Inflammatory macrophage (primary cell): ENCODE data around the gene CREB5.
"Not testable (repeated sequence)": the region's sequence is repeated elsewhere in the genome, so short reads cannot be mapped to it uniquely, and the experiment has no call there.

ENCODE experiments used
- DNase-seq, 2 donors: peaks; one replicate each; pipeline ENCODE4 v3.0.0-alpha.2; 2020 to 2022

Gene CREB5

DNA sequence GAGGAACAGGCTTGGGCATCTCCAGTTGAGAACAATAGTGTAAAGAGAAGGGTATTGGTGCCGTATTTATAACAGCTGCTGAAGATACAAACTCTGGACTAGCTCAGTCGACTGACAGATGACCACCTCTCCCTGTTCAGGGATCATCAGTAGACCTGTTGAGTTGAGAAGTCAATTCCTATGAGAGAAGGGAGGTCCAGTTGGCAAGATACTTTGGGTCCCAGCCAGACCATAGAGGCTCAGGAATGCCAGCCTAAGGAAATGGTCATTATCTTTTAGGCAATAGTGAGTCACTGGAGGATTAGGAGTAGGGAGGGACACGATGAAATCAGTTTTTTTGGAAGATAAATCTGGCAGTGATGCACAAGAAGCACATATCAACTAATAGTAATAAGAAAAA, 342.9 kb downstream of the CREB5 start:
- DNase-seq, result no peak

DNA sequence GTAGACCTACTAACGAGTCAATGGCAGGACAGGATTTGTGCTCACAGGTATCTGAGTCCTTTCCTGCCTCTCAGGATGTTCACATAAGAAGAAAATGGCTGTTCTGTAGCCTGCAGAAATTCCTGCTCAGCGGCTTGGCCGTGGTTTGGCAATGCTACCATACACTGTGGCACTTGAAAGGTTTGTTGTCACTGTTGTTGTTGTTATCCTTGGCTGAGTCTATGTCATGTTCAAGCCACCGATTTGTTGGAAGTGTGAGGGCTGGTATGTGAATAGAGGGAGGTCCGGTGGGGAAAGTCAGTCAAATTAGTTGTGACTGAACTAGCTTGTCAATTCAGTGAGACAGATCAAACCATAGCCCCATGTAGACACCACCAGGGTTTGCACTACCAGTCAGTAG, 345.9 kb downstream of the CREB5 start:
- no peak for DNase-seq

DNA sequence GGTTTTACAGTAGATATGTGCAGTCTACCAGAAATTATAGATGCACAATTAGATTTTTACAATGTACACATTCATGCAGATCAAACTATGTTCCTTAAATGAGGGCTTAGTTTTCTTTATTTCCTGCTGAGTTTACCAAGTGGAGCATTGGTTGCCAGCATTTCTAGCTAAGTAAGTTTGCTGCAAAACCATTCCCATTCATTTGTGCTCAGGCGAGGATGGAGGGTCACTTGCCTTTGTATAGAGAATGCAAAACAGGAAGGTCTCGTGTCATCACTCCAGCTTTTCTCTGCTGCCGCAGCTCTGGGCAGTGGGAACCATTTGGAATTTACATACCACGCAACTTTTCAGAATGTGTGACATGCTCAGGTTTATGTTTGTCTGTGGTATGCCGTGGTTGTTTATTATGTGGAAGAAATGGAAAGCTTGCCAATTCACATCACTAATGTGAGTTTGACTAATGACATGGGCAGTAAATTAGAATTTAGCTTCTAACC, 347.2 kb downstream of the CREB5 start:
- no peak for DNase-seq

DNA sequence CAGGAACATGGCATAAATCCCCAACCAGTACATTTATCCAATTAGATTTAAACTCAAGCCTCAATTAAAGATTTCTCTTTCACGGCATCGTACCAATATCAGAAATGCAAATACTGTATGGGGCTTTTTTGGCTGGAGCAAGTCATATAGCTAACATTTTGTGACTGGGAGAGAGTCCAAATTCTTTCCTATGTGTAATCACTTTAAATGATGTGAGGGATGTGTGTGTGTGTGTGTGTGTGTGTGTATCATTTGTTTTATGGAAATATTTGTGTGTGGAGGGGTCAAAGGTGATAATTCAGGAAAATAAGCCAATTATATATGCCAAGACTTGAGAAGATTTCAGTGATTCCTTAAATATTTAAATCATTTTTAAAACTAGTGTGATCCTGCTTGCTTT, 349.2 kb downstream of the CREB5 start:
- DNase-seq, result no peak

DNA sequence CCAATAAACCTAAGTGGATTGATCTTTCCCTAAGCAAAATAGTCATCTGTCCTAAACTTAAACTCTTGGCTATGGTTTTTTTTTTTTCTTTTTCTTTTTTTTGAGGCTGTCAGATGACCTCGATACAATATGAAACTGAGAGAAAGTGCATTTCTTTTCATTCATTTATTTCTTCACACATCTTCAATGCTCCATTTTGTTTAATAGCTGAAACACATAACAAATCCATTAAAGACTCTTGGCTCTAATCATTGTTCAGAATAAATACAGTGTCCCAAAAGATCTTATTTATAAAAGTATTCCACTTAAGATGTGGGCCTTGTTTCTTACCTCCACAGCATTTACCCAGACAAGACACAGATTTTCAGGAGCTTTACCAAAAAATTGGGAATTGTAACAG, 350.3 kb downstream of the CREB5 start:
- no peak for DNase-seq

DNA sequence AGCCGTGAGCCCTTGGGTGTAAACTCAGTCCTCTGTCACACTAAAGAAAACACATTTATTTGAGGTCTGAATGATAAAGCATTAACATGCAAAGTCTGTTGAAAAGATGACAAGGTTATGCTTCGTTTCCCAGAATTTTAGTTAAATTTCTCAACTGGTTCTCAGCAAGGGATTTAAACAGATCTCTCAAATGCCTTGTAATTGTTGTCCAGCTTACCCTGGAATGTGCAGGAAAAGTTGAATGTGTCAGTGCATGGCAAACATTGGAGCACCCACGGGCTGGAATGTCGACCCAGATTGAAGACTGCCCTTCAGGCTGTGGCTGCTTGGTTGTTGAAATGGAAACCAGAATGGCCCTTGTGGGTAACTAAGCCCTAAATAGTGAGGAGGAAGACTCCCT, 354.0 kb downstream of the CREB5 start:
- DNase-seq, result no peak

DNA sequence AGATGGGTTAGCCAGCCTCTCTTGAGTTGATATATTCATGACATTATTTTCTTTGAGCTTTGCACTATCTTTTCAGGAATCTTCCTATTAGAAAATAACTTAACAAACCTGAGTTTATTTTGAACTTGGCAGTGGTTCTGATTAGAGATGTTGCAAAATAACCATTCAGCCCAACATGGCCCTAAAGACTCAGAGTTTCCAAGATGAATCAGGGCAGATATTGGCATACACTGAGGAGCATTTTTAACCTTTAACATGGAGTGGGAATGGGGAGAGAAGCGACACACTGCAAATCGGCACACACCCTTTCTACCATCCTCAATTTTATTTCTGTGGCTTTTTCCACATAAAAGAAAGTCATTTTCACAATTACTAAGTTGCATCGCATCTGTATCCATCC, 355.0 kb downstream of the CREB5 start:
- DNase-seq, result no peak

DNA sequence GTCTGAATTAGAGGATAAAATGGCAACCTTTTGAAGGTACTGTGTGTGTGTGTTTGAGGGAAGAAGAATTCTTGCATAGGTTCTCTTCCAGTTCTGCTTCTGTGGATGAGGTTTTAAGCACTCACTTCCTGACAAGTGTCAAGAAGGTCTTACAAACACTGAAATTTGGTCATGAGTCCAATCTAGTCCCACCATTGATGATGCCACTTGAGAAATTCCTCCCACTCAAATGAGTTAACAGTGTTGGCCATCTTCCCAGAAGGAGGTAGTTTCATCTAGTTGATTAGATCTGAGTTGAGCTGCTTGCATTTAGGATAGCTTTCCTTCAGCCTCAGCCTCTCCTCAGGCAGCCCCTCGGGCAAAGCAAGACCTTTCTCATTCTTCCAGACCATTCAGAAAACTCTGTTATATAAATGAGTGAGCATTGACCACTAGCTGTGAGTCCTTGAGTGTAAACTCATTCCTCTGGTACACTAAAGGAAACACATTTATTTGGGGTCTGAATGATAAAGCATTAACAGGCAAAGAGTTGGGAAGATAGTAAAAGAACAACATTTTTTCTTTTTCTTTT, 356.3 kb downstream of the CREB5 start:
- DNase-seq, result peak; percentile 93 to 94

DNA sequence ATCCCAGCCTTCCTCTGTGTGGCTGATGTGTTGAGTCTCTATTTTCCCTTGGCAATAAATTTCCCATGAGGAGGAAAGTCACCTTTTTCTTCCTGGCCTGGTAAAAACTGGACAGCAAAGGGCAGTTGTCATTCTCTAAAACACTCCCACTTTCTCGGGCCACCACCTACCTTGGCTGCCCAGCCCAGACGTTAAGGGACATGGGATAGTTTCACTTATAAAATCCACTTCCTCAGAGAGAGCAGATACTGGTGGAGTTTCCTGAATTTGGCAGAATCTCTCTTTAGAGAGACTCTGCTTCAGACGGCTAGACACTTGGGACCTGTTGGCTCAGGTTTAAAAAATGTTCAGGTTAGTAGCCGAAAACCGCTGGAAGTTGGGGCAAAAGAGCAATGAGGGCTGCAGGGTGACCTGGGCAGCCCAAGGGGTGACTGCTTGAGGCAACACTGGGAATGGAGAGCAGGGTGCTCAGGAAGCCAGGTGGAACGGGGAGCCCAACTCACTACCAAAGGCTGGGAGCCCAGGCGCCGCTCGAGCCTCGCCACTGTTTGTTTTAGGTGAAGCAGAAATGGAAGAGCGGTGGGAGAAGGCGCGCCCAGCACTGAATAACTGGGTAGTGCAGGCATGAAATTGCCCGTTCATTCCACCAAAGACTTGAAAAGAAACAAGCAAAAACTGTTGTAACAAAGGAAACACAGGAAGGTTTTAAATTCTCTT, 359.7 kb downstream of the CREB5 start:
- peak; percentile 45 to 52 for DNase-seq

DNA sequence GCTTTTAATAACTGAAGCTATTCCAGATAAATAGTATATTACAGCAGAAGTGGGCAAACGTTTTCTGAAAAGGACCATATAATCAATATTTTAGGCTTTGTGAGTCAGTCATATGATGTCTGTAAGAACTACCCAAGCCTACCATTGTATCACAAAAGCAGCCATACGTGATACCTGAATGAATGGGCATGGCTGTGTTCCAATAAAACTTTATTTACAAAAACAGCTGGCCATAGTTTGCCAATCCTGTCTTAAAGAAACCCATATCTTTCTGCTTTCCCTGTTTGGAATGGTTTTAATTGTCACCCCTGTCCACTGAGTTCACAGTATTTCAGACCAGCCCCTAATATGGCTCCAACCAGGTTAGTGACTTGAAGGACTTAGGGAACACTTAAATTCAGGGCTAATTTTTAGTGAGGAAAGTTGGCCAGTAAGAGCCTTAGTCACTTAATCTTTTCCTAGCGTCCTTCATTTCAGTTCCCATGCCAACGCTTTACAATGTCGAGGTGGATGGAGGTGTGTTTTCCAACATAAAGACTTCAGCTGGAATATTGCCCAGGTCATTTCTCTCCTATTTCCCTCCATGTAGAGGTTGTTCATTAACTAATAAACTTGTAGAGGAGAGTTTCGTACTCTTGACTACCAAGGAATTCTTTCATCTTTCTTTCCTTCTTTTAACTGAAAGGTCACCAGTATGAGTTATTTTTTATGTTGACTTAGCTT, 361.3 kb downstream of the CREB5 start:
- DNase-seq, result no peak

DNA sequence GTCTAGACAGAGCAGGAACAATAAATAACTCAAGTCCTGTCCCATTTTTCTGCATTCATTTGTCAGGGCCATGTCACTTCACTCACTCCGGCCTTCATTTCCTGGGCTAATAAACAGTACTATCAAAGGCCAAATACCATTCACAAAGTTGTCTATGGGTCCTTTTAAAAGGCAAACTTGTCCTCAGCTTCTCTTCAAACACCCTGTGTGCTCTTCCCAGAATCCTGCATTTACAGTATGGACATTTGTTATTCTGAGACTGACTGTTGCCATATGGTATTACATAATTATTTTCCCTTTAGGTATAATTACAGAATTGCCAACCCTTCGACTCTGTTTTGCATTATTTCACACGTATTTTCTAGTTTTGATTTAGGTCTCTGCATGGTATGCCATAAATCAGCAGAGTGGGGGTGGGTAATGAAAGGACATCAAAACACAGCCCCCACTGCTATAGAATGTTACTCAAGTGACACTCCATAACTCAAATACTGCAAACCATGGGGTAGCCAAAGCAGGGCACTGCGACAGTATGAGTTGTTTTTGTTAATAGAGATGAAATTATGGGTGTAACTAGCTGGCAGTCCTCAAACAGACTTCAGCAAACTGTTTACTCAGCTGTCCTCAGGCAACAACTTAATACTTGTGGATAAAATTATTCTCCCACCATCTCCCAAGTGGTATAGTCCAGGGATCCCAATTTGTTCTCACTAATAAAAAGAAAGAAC, 362.1 kb downstream of the CREB5 start:
- no peak for DNase-seq

DNA sequence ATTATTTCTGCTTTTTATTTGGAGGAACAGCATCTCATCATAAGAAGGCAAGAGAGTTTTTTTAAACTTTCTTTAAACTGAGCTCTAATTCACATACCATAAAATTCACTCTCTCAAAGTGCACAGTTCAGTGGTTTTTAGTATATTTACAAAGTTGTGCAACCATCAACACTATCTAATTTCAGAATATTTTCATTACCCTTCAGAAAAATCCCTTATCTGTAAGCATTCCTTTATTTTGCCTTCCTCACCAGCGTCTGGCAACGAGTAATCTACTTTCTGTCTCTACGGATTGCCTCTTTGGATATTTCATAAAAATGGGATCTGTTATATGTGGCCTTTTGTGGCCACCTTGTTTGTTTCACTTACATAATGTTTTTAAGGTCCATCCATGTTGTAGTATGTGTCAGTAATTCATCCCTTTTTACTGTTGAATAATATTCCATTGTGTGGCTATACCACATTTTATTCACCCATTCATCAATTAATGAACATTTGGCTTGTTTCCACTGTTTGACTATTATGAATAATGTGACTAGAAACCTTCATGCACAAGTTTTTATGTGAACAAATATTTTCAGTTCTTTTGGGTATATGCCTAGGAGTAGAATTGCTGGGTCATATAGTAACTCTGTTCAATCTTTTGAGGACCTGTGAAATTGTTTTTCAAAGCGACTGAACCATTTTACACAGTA, 364.3 kb downstream of the CREB5 start:
- no peak for DNase-seq

DNA sequence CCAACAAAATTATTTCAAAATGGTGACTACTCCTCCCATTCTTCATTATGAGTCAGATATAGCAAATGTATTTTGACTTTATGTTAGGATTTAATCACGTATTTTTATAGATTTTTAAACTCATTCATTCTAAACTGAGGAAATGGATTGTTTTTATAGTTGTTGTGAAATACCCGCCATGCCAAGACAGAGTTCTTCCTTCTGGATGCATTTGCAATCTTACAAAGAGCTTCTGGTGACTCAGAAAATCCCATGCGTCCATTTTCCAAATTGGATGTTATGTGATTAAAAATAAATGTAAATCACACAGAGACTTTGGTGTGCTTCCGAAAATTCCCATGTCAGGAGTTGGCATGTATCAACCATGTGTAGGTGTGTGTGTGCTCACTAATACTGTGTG, 366.5 kb downstream of the CREB5 start:
- peak; percentile 47 to 55 for DNase-seq

DNA sequence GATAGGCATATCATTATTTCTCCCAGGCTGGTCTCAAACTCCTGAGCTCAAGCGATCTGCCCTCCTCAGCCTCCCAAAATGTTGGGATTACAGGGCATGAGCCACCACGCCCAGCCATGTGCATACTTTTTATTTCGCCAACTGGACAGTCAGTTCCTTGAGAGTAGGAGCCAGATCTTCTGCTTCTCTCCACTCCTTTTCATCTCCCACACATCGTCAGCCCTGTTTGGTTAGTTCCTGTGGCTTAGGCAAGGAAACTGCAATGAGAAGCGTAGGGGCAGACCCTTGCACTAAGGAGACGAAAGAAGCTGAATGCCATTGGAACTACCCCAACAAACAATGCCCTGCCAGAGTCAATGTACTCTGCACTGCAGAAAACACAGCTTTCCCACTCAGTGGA, 367.6 kb downstream of the CREB5 start:
- peak; percentile 58 to 77 for DNase-seq

DNA sequence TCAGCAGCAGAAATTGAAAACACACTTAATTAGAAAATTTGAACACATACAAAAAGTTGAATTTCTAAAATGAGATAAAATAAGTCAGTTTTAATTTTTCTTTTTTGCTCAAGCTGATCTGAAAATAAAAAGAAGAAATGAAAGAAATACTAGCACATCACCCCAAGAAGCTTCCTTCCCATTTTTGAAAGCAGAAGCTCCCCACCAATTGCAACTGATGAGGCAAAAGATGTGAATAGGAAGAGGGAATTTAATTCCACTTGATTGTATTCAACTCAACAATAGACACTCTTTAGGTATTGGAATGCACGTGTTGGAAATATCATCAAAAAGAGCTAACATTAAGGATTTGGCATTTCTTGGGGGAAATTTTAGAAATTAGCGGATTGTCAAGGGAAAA, 370.0 kb downstream of the CREB5 start:
- DNase-seq, result peak; percentile 51 to 66

DNA sequence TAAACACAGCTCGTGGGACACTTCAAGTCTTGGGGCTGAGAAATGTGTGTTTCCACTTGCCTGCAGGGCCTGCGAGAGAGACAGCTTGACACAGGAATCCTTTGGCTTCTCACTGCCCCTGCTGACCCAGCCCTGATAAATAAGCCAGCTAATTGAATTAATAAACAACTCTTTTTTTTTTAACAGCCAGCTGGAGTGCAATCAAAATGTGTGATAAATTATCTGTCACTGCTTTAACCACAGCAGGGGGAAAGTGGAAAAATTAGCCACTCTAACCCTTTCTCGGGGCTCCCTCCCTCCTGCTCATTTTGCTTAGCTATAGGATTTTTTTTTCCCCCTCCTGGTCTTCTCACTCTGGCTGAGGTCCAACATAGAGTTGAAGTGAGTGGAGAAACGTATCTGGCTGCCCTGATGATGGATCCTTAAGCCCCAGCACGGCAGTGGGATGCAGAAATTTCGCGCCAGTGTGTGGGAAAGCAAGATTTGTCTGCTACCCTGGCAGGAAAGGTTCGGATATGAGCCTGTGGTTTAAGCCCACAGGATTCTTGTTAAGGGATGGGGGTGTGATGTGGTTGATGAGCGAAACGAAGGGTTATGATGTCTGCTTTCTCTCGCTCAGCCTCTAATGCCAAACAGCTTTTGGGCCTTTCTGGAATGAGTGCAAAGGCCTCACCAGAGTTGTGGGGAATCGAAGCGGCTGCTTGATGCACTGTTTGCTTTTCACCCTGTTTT, 372.0 kb downstream of the CREB5 start:
- DNase-seq, result no peak

DNA sequence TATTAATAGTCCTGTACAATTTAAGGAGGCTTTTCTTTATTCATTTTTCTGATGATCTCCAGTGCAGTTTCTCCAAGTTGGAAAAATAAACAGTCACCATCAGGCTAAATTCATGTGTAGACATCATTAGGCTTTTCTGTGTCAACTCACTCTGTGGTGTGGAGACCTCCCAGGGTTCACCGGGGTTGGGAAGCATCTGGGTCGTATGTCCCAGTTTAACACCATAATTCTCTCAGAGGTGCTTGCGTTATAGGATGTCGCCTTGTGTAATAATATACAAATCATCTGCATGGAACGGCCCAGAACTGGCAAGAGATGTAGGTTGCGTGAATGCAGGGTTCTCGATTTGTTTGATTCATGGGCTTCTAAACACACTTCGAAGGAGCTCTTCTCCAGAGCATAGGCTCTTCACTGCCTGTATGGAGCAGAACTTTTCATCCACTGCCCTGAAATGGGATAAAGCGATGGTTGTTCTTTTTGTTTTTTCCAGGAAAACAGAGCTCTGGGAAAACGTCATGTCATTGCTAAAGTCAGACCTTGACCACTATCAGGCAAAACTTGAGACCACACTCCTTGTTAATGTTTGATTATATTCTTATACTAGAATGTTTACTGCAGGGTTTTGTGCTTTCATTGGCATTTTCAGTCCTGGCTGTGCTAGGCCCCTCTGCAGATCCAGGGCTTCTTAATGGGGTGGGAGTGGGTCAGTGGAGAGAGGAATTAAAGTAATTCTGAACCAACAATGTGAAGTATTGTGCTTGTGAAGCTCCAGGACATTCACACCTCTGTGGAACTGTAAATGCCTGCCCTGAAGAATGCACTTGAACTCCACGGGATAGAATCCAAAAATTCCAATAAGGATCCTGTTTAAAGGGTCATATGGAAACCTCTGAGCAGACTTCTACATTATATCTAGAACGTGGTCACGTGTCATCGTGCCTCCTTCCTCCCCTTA, 373.0 kb downstream of the CREB5 start:
- no peak for DNase-seq

DNA sequence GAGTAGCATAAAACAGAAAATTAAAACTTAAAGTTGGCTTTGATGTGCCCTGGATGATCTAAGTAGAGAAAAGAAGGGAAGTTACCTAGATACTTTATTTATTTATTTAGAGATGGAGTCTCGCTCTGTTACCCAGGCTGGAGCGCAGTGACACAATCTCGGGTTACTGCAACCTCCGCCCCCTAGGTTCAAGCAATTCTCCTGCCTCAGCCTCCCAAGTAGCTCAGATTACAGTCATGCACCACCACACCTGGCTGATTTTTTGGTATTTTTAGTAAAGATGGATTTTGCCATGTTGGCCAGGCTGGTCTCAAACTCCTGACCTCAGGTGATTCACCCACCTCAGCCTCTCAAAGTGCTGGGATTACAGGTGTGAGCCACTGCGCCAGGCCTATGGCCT, 373.8 kb downstream of the CREB5 start:
- not testable (repeated sequence) for DNase-seq

DNA sequence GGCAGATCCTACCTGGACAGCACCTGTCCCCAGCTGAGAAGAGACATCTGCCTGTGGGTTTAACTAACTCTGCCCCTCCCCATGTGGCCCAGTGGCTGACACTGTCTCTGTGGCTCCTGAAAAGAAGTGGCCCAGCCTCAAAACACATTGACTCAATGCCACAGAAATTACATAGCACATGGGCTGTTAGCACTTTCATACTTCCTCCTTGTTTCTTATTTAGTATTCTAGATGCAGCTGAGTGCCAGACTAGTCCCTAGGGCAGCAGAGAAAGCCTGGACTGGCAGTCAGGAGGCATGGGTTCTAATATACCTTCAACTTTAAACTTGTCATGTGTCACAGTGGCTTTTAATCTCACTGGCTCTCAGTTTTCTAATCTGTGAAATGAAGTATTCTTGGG, 374.8 kb downstream of the CREB5 start:
- DNase-seq, result peak in 1 of 2 donors; percentile 26

DNA sequence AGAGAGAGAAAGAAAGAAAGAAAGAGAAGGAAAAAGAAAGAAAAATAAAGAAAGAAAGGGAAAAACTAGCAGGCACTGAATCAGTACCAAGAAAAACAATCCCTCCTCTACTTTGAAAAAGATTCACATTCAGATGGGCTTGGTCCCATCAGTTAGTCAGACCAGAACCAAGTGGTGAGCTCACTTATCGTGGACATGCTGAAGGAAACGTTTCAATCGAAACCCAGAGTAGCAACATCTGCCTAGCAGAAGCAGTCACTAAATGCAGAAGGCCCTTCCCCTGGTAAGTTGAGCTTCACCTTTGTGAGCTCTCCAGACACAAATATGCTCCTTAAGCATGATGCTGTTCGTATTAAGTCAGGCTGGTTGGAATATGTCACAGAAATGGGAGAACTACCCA, 378.1 kb downstream of the CREB5 start:
- no peak for DNase-seq

DNA sequence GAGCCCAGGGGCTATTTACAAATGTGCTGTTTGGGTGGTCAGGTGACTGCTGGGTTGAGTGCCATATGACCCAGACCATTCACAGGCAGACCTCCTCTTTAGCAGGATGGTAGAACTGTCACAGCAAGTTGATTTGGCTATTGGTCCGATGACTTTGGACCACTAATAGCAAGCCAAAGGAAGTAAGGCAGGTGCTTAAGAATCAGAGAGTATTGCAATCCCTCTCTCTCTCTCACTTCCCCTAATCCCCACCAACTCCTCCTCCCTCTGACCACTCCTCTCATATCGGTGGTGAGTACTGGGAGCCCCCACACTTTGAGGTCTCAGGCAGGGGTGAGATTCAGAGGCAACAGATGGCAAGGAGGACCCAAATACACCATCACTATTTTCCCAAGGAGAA, 380.5 kb downstream of the CREB5 start:
- DNase-seq, result no peak
